Measurements from ENCODE around the gene TRIOBP.

Gene TRIOBP

GRCh38 chr22:37769056-37769455, 72.2 kb downstream of the TRIOBP start:
- H3K4me3 ChIP-seq (ENCODE audit: low read length) = no peak overlapping the region
- no peak for TF ChIP-seq ZNF274 (IDR thresholded peaks at IDR 0.05; ENCODE audit: low read depth, low read length)

GRCh38 chr22:37771081-37771480, 74.2 kb downstream of the TRIOBP start:
- H3K4me3 ChIP-seq (ENCODE audit: low read length) = no peak overlapping the region
- TF ChIP-seq ZNF274 (IDR thresholded peaks at IDR 0.05; ENCODE audit: low read depth, low read length) = no peak

GRCh38 chr22:37771702-37772427, 75.0 kb downstream of the TRIOBP start:
- no peak for TF ChIP-seq ZNF274 (IDR thresholded peaks at IDR 0.05; ENCODE audit: low read depth, low read length)
- H3K4me3 ChIP-seq (ENCODE audit: low read length) = no peak overlapping the region

- H3K4me3 ChIP-seq (ENCODE audit: low read length) = no peak overlapping the region
- TF ChIP-seq ZNF274 (IDR thresholded peaks at IDR 0.05; ENCODE audit: low read depth, low read length) = no peak
Observed at GRCh38 chr22:37774728-37775127, 77.9 kb downstream of the TRIOBP start.

GRCh38 chr22:37775785-37776638, 79.2 kb downstream of the TRIOBP start:
- H3K4me3 ChIP-seq (ENCODE audit: low read length) = no peak overlapping the region
- no peak for TF ChIP-seq ZNF274 (IDR thresholded peaks at IDR 0.05; ENCODE audit: low read depth, low read length)

GRCh38 chr22:37776639-37777005, 79.8 kb downstream of the TRIOBP start:
- H3K4me3 ChIP-seq (ENCODE audit: low read length) = no peak overlapping the region
- TF ChIP-seq ZNF274 (IDR thresholded peaks at IDR 0.05; ENCODE audit: low read depth, low read length) = no peak

- no peak overlapping the region for H3K4me3 ChIP-seq (ENCODE audit: low read length)
Observed at GRCh38 chr22:37777122-37777687, 80.4 kb downstream of the TRIOBP start.

GRCh38 chr22:37778370-37779009, 81.6 kb downstream of the TRIOBP start:
- TF ChIP-seq ZNF274 (IDR thresholded peaks at IDR 0.05; ENCODE audit: low read depth, low read length) = no peak

More at GRCh38 chr22:37777122-37777687, 80.4 kb downstream of the TRIOBP start:
- TF ChIP-seq ZNF274 (IDR thresholded peaks at IDR 0.05; ENCODE audit: low read depth, low read length) = no peak

GRCh38 chr22:37781434-37782059, 84.7 kb downstream of the TRIOBP start:
- TF ChIP-seq ZNF274 (IDR thresholded peaks at IDR 0.05; ENCODE audit: low read depth, low read length) = no peak
- no peak overlapping the region for H3K4me3 ChIP-seq (ENCODE audit: low read length)

More at GRCh38 chr22:37778370-37779009, 81.6 kb downstream of the TRIOBP start:
- H3K4me3 ChIP-seq (ENCODE audit: low read length) = no peak overlapping the region

- H3K4me3 ChIP-seq (ENCODE audit: low read length) = no peak overlapping the region
- no peak for TF ChIP-seq ZNF274 (IDR thresholded peaks at IDR 0.05; ENCODE audit: low read depth, low read length)
Observed at GRCh38 chr22:37782340-37783168, 85.7 kb downstream of the TRIOBP start.

GRCh38 chr22:37784829-37785495, 88.1 kb downstream of the TRIOBP start:
- no peak for TF ChIP-seq ZNF274 (IDR thresholded peaks at IDR 0.05; ENCODE audit: low read depth, low read length)
- H3K4me3 ChIP-seq (ENCODE audit: low read length) = no peak overlapping the region

- no peak overlapping the region for H3K4me3 ChIP-seq (ENCODE audit: low read length)
- TF ChIP-seq ZNF274 (IDR thresholded peaks at IDR 0.05; ENCODE audit: low read depth, low read length) = no peak
Observed at GRCh38 chr22:37790234-37790633, 93.4 kb downstream of the TRIOBP start.
